Measurements from ENCODE around the gene VARS2.
A peak's percentile ranks its signal among the peaks of the same experiment; 100 is the strongest.
"Not testable (repeated sequence)": the region's sequence is repeated elsewhere in the genome, so short reads cannot be mapped to it uniquely, and the experiment has no call there.

VARS2 gene

DNA sequence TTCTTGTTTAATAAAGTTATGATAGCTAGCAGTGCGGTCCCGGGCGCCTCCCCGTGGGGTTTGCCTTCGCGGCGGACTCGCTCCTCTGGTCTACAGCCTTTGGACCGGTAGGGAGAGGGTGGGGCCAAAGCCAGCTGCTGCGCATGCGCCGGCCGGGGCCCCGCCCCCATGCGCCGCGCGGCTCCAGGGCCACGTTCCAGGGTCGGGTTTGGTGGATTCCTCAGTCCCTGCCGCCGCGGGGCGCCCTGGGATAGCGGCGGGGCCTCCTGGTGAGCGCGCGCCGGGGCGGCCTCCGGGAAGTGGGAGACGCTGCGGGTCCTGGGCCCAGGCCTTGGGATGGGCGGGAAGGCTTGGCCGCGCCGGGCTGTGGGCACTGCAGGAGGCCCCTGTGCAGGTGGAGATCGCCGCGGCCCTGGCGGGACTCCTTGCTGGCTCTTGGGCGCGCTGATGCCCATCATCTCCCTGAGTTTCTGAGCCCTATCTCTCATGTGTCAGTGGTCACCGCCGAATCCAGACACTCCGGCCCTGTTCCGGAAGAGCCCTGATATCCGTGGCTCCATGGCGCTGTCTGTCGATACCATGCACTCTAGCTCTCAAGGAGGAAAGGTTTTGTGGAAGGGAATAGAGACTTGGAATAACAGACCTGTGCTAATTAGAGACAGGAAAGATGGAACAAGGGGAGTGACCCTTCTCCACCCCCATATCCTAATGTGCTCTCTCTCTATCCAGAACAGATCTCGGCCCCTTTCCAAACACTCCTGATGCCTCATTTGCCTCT is at the start of gene VARS2:
TSS of gene VARS2 (plus strand) at position 163 of the 778 bp plus-strand sequence. CDS start at position 762, 599 bp downstream.
- peak; percentile 92 to 96 (median 94) for DNase-seq

DNA sequence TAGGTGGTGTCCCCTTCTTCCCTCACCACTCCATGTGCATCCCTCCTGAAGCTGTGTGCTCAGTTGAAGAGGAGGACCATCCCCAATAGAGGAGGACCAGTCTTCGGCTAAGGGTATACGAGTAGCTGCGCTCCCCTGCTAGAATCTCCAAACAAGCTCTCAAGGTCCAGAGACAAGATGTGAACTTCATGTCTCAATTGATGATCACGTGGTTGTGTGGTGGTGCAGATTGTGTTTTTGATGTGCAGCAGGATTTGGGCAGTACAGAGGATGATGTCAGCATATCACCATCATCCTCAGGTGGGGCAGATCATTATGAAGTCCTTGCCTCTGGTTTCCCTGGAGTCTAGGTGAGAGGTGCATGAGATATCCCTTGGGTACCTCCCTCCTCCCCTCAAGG is 49.7 kb upstream of the VARS2 start:
- DNase-seq = no peak

DNA sequence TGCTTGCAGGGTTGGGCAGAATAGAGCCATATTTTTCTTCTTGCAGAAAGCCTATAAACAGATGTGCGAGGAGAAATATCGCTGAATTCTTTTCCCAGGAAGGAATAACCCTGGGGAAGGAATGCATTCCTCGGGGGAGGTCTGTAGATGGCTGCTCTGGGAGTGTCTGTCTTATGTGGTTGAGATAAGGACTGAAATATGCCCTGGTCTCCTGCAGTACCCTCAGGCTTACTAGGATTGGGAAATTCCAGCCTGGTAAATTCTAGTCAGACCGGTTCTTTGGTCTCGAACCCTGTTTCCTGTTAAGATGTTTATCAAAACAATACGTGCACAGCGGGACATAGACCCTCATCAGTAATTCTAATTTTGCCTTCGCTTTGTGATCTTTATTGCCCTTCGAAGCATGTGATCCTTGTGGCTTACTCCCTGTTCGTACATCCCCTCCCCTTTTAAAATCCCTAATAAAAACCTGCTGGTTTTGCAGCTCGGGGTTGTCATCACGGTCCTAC is 44.7 kb upstream of the VARS2 start:
- not testable (repeated sequence) for DNase-seq

DNA sequence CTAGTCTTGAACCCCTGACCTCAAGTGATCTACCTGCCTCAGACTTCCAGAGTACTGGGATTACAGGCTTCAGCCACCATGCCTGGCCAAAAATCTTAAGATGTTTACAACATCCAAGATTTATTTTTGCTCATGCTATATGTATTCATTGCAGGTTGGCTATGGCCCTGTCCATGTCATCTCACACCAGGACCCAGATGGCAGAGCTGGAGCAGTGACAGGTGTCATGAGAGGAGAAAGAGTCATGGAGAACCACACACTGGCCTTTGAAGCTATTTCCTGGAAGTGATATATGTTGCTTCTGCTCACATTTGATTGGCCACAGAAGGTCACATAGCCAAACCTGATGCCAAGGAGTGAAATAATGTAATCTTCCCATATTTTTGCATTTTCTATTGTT is 43.5 kb upstream of the VARS2 start:
- DNase-seq = no peak

DNA sequence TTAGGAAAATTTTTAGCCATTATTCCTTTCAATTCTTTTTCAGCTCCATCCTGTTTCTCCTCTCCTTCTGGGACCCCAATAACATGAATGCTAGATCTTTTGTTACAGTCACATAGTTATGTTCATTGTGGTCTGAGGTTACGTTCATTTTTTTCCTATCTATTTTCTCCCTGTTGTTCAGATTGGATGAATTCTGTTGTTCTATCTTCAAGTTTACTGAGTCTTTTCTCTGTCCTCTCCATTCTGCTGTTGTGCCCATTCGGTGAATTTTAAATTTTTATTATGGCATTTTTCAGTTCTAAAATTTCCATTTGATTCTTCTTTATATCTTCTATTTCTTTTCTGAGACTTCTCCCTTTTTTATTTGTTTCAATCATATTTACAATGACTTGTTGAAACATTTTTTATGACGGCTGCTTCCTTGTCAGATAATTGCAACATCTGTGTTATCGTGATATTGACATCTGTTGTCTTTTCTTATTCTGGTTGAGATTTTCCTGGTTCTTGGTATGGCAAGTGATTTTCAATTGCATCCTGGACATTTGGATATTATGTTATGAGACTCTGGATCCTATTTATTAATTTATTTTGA is 42.4 kb upstream of the VARS2 start:
- no peak for DNase-seq

DNA sequence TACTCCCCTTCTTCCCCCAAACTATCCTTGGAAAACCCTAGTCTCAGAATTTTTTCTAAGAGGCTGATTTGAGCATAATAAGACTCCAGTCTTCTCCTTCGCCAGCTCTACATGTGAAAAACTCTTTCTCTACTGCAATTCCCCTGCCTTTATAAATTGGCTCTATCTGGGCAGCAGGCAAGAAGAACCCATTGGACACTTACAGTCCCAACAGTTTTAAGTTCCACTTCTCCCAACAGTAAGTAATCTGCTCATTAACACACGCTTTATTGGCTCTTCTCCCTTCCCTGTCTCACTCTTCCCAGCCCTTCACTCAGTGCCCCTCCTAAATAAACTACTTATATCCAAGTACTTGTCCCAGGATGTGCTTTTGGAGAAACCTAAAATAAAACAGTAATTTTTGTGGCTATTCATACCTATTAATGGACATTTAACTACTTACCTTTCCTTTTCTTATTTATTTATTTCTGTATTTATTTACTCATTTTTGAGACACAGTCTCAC is 40.8 kb upstream of the VARS2 start:
- DNase-seq = no peak

DNA sequence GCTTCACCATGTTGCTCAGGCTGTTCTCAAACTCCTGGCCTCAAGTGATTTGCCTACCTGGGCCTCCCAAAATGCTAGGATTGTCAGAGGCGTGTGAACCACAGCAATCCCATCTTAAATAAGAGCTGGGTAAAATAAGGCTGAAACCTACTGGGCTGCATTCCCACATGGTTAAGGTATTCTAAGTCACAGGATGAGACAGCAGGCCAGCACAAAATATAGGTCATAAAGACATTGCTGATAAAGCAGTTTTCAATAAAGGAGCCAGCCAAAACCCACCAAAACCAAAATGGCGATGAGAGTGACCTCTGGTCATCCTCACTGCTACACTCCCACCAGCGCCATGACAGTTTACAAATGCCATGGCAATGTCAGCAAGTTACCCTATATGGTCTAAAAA is 40.2 kb upstream of the VARS2 start:
- DNase-seq = not testable (repeated sequence)

- no peak for DNase-seq
These were observed 38.6 kb upstream of the VARS2 start for GRCh38 chr6:30875244-30876038.

- no peak for DNase-seq
These were observed 37.9 kb upstream of the VARS2 start for GRCh38 chr6:30876039-30876730.

DNA sequence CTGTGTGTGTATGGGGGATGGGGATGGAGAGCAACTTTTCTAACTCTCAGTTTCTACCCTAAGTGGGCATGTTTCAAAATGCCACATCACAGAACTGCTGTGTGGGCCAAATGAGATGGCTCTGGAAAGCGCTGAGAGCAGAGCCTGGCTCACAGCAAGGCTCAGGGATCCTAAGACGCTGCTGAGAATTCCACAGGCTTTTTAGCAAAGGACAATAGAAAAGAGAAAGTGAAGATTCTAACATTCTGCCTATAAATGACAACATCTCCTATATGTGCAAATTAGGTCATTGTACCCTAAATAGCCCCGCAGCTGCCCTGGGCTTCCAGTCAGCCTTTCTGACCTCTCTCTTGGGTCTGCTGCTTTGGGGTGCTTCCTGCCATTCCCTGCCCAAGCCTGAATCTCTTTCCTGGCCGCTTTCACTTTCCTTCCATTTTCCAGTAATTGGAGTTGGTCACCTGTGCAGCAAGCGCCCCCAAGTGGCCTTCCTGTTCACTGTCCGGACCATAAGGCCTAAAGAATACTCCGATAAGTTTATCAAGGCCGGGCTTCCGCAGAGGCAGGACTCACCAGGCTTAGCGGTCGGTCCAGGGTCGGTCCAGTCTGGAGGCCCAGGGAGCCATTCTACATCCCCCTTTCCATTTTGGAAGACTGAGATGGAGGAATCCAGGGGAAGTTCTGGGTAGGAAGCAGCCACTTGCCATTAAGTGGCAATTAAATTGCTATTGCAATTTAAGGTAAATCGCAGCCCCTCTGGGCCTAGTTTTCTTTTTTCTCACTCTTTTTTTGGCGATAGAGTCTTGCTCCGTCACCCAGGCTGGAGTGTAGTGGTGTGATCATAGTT is 36.4 kb upstream of the VARS2 start:
- peak; percentile 91 to 93 (median 92) for DNase-seq

DNA sequence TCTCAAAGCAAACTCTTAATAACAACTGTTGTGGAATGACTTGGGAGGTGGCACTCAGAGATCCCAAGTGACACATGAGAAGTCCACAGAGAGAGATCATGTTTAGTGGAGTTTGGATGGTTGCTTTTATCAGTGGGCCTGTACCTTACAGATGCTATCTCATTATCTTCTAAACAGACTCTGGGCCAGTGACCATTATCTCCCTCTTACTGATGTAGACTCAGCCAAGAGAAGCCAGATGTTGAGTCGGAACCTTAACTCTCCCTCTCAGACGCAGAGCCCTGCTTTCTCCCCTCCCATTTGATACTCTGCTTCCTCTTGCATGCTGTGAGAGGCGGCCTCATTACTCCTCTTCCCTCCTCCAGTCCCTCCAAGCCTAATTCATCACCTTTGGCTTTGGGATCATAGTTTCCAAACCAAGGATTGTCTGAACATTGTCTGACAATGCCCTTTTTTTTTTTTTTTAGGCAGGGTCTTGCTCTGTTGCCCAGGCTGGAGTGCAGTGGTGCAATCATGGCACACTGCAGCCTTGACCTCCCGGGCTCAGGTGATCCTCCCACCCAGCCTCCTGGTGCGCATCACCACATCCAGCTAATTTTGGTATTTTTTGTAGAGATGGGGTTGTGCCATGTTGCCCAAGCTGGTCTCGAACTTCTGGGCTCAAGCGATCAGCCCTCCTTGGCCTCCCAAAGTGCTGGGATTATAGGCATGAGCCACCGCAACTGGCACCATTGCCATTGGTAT is 34.2 kb upstream of the VARS2 start:
- DNase-seq = no peak

DNA sequence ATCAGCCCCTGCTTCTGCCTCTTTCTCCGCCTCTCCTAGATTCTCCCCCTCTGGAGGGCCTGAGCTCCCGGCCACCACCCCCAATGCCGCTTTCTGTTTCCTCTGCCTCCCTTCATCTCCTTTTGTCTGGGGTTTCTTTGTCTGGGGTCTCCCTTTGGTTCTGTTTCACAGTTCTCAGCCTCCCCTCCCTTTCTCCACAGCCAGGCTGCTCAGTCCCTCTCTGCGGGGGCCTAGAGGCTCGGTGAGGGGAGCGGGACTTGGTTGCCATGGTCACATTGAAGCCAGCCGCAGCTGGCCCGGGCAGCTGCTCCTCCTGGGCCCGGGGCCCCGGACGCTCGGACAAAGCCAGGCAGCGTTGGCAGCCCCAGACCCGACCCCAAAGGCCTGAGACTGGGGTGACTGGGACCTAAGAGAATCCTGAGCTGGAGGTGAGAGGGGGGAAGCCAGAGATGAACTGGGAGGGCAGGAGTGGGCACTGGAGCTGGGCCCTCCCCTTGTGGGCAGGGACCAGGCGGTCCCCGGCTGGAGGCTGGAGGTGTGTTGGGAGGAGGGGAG is 33.3 kb upstream of the VARS2 start:
- no peak for DNase-seq

DNA sequence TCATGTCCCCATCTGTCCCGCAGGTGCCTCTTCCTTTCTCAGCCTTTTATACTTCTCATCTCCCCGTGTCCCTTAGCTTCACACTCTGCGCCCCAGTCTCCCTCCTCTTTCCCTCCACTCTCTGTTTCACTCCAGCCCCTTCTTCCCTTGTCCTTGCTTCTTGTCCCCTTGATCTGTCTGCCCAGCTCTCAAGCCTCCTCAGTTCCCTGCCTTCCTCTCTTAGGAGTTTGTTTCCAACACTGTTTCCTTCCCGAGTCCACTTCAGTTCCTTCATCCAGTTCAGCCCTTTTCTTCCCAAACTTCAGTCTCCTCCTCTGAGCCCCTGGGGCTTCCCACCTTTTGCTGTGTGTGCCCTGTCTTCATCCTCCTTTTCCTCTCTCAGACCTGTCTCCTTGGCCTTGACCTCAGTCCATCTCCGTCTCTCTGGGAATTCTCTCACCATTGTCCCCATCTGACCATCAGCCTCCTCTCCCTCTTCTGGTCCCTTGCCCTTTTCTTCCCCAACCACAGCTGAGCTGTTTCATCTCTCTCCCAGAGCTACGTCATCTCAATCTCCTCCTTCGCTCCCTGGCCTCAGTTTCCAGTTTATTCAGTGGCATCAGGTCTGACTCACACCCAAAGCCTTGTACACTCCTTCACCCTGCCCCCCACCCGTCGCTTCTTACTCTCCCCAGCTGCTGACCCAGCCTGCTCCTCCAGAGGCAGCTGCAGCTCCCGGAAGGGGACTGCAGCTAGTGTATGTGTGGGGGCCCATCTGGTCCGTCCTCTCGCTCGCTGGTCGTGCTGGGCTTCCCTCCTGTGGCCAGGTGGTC is 32.4 kb upstream of the VARS2 start:
- no peak for DNase-seq

GRCh38 chr6:30882204-30882758 is 31.8 kb upstream of the VARS2 start:
- DNase-seq = no peak

DNA sequence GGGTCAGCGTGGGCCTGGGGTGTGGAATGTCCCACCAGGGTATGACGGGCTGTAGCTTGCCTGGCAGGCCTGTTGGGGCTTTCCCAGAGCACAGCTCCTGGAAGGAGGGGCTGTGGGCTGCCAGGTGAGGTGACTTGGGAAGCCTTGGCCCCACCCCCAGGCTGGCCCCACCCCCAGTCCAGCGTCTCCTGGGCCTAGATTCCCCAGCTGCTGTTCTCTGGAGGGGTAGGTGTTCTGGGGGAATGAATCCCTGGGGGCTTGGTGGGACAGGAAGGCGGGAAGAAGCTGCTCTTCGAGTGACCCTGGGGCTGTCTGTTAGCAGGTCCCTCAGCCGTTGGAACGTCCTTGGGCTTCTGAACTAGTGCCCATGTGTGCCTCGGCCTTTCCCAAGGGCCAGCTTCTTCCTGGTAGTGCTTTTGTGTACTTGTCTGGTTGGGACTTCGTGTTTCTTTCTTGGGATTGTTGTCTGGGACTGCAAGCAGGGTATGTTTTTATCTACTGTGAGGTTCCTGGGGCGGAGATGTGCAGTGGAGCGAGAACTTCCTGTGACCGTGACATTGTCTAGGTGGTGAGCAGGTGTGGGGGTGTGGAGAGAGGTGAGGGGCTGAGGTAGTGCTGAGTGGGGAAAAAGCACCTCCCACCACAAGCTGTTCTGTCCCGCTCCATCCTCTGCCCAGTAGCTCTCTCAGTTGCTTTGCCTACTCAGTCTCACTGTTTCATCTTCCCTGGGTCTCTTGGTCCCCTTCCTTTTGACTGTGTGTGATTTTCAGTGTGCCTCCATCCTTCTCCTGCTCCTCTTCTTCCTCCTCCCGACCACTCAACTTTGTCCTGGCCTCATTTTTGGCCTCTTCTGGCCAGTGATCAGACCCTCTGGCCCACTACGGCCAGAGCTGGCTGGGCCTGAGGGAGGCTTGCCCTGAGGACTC is 31.0 kb upstream of the VARS2 start:
- DNase-seq = no peak

GRCh38 chr6:30883685-30884520 is 30.1 kb upstream of the VARS2 start, which contains the start of gene DDR1:
Gene DDR1 (plus strand): TSS chr6:30884519. CDS start chr6:30888730, 4,211 bp downstream.
- peak; percentile 32 to 63 (median 35) for DNase-seq

Measured in suppressor macrophage treated with lipopolysaccharide for 1 hour (primary cell).